HUES6 (cell line): ENCODE results near the gene HPCAL4.

Experiments
- H3K27ac ChIP-seq: 2 replicates; pipeline ENCODE4 v1.7.0; 2013; ENCODE audit warnings: low read depth, mild to moderate bottlenecking, low read length, inconsistent platforms
- H3K27me3 ChIP-seq: 2 replicates; pipeline ENCODE4 v1.6.1; 2013; ENCODE audit warnings: low read length; ENCODE audit not compliant: control insufficient read depth, insufficient read depth
- H3K36me3 ChIP-seq: 2 replicates; pipeline ENCODE4 v1.6.1; 2013; ENCODE audit warnings: low read length; ENCODE audit not compliant: control insufficient read depth, insufficient read depth
- H3K4me1 ChIP-seq: 2 replicates; pipeline ENCODE4 v1.6.1; 2013; ENCODE audit warnings: low read length; ENCODE audit not compliant: control insufficient read depth, insufficient read depth
- H3K4me3 ChIP-seq: 2 replicates; pipeline ENCODE4 v1.5.1; 2013; ENCODE audit warnings: low read depth, low read length
- H3K9ac ChIP-seq: one replicate; pipeline ENCODE4 v1.6.1; 2013; ENCODE audit warnings: mild to moderate bottlenecking, low read length
- H3K9me3 ChIP-seq: 2 replicates; pipeline ENCODE4 v1.6.1; 2013; ENCODE audit warnings: low read depth, low read length; ENCODE audit not compliant: control insufficient read depth, insufficient read depth

Gene HPCAL4

DNA sequence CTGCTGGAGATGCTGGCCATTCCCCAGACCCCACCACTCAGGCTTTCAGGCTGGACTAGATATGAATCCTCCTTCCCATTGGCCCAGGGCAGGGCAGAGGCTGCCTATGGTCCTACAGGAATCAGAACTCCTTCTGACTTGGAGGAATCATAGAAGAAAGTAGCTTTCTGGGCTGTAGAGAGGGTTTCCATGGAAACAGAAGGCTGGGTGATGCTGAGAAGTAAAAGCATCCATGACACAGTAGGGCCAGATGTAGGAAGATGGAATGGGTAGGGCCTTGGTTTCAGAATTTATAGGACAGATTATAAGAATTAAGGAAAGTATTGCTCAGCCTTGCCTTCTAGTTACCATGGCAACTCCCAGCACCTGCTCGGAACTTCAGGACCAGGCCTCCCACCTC lies 28.4 kb downstream of the HPCAL4 start:
- no peak overlapping the region for H3K4me3 ChIP-seq
- H3K36me3 ChIP-seq: no peaks in the 10 kb centered on the region
- no peaks in the 10 kb centered on the region for H3K9me3 ChIP-seq
- H3K27ac ChIP-seq: no peak overlapping the region
- H3K9ac ChIP-seq: no peak overlapping the region
- H3K4me1 ChIP-seq: no peaks in the 10 kb centered on the region
- peaks cover 93% of the 10 kb centered on the region for H3K27me3 ChIP-seq

DNA sequence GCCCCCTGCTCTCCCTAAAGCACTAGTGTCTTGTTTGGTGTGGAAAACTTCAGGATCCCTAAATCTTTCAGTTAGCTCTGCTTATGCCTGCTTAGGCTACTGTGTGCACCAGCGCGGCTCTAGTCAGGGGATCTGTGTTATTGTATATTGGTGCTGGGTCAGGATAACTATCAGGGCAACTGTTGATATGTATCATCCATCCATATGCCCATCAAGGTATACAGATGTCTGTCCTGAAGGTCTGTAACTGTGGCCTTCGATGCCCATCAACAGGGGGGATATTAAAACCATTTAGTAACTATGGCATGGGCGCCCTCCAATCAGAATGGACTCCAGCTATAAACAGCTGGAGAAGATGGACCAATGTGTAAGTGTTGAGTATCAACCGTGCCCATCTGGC lies 31.7 kb downstream of the HPCAL4 start:
- H3K36me3 ChIP-seq: no peaks in the 10 kb centered on the region
- no peaks in the 10 kb centered on the region for H3K9me3 ChIP-seq
- no peak overlapping the region for H3K27ac ChIP-seq
- peaks cover 91% of the 10 kb centered on the region for H3K27me3 ChIP-seq
- no peaks in the 10 kb centered on the region for H3K4me1 ChIP-seq
- no peak overlapping the region for H3K9ac ChIP-seq
- no peak overlapping the region for H3K4me3 ChIP-seq

GRCh38 chr1:39659110-39659509 lies 32.1 kb downstream of the HPCAL4 start:
- H3K4me3 ChIP-seq: no peak overlapping the region
- H3K4me1 ChIP-seq: no peaks in the 10 kb centered on the region
- no peak overlapping the region for H3K9ac ChIP-seq
- no peak overlapping the region for H3K27ac ChIP-seq
- H3K36me3 ChIP-seq: no peaks in the 10 kb centered on the region
- peaks cover 94% of the 10 kb centered on the region for H3K27me3 ChIP-seq
- H3K9me3 ChIP-seq: no peaks in the 10 kb centered on the region

- no peaks in the 10 kb centered on the region for H3K36me3 ChIP-seq
- peaks cover 91% of the 10 kb centered on the region for H3K27me3 ChIP-seq
- no peak overlapping the region for H3K9ac ChIP-seq
- no peaks in the 10 kb centered on the region for H3K9me3 ChIP-seq
- H3K4me3 ChIP-seq: no peak overlapping the region
- no peaks in the 10 kb centered on the region for H3K4me1 ChIP-seq
- no peak overlapping the region for H3K27ac ChIP-seq
Measured at GRCh38 chr1:39657923-39658485, 33.2 kb downstream of the HPCAL4 start.

DNA sequence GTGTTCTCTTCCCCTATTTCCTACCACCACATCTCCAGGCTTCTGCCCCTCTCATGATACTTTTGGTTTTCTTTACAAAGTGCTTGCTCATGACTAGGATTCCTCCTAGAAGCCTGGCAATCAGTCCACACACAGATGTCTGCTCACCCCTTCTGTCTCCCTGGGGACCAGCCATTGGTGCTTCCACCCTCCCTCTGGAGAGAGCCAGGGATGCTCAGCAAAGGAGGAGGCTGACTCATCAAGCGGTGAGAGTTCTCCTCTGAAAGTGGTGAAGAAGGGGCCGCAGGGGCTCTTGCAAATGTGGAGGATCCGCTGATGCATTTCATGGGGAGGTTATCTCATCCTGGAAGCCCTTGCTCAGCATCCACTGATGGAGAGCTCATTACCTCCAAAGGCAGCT lies 33.8 kb downstream of the HPCAL4 start:
- H3K9ac ChIP-seq: no peak overlapping the region
- H3K27ac ChIP-seq: no peak overlapping the region
- H3K36me3 ChIP-seq: no peaks in the 10 kb centered on the region
- H3K4me1 ChIP-seq: no peaks in the 10 kb centered on the region
- no peaks in the 10 kb centered on the region for H3K9me3 ChIP-seq
- H3K4me3 ChIP-seq: no peak overlapping the region
- H3K27me3 ChIP-seq: peaks cover 85% of the 10 kb centered on the region

DNA sequence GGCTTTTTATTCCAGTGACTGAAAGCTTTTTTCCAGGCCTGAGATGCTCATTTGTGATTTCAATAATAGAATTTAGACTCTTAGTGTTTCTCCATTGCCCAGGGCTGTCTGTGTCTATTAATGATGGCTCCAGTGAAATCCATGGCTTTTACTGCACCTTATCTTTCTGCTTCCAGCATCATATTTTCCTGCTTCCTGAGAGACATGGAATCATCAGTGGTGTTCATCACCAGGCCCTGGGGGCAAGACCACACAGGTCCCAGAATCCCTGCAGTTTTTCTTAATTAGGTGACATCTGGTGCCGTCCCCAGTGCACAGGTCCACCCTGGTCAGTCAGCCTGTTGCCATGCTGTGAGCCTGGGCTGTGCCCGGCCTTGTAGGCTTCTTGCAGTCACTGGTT lies 34.8 kb downstream of the HPCAL4 start:
- no peak overlapping the region for H3K27ac ChIP-seq
- H3K27me3 ChIP-seq: peaks cover 80% of the 10 kb centered on the region
- H3K9me3 ChIP-seq: no peaks in the 10 kb centered on the region
- no peak overlapping the region for H3K9ac ChIP-seq
- H3K36me3 ChIP-seq: no peaks in the 10 kb centered on the region
- H3K4me3 ChIP-seq: no peak overlapping the region
- no peaks in the 10 kb centered on the region for H3K4me1 ChIP-seq

GRCh38 chr1:39655578-39656268 lies 35.5 kb downstream of the HPCAL4 start:
- Histone ChIP-seq H3K27ac (no peak overlapping the region), H3K27me3 (peaks cover 80% of the 10 kb centered on the region), H3K9me3 (no peaks in the 10 kb centered on the region), H3K36me3 (no peaks in the 10 kb centered on the region), H3K4me1 (no peaks in the 10 kb centered on the region), H3K4me3 (no peak overlapping the region), H3K9ac (no peak overlapping the region)

GRCh38 chr1:39654291-39654690 lies 36.9 kb downstream of the HPCAL4 start:
- Histone ChIP-seq H3K4me1 (no peaks in the 10 kb centered on the region), H3K27me3 (peaks cover 77% of the 10 kb centered on the region), H3K4me3 (no peak overlapping the region), H3K27ac (no peak overlapping the region), H3K36me3 (no peaks in the 10 kb centered on the region), H3K9ac (no peak overlapping the region), H3K9me3 (no peaks in the 10 kb centered on the region)

- no peak overlapping the region for H3K9ac ChIP-seq
- H3K27me3 ChIP-seq: peaks cover 70% of the 10 kb centered on the region
- H3K27ac ChIP-seq: no peak overlapping the region
- no peaks in the 10 kb centered on the region for H3K4me1 ChIP-seq
- no peaks in the 10 kb centered on the region for H3K9me3 ChIP-seq
- H3K4me3 ChIP-seq: no peak overlapping the region
- H3K36me3 ChIP-seq: no peaks in the 10 kb centered on the region
Measured at GRCh38 chr1:39653546-39654031, 37.6 kb downstream of the HPCAL4 start.

DNA sequence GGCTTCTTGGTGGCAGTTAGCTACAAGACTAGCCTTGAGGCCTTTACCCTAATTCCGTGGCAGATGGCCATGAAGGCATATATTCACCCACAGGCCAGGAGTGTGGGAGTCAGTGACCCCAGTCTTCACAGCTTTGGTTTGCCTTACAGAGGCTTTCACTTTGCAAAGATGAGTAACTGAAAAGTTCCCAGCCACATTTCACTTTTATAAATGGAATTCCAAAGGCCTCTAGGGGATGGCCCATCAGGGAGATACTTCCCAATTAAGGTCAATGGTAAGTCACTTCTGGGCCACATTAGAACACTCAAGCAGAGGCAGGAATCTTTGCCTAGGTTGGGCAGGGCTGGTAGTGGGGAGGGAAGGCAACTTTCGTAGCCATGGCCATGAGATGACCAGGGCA lies 38.7 kb downstream of the HPCAL4 start:
- Histone ChIP-seq H3K4me1 (no peaks in the 10 kb centered on the region; the same call in 1 of the 2 replicates), H3K27me3 (peaks cover 72% of the 10 kb centered on the region), H3K36me3 (no peaks in the 10 kb centered on the region), H3K9me3 (no peaks in the 10 kb centered on the region), H3K27ac (no peak overlapping the region), H3K9ac (no peak overlapping the region), H3K4me3 (no peak overlapping the region)

- H3K36me3 ChIP-seq: no peaks in the 10 kb centered on the region
- H3K27me3 ChIP-seq: peaks cover 72% of the 10 kb centered on the region
- no peak overlapping the region for H3K4me3 ChIP-seq
- no peak overlapping the region for H3K27ac ChIP-seq
- no peaks in the 10 kb centered on the region for H3K9me3 ChIP-seq
- H3K9ac ChIP-seq: no peak overlapping the region
- H3K4me1 ChIP-seq: peaks cover 2% of the 10 kb centered on the region; the same call in 1 of the 2 replicates
Measured at GRCh38 chr1:39652105-39652504, 39.1 kb downstream of the HPCAL4 start.
